HL-60 (cell line): ENCODE measurements around the gene DNAJB1.

ENCODE experiments used
- DNase-seq, 2 experiments: peaks; one replicate each; pipeline ENCODE4 v3.0.0-alpha.2; 2010 to 2020; ENCODE audit warnings: low read depth in 1 of 2, low spot score in 1 of 2
- H3K27ac ChIP-seq: fragments of 250-450 bp; sonication (Bioruptor Pico); replicated peaks from 2 replicates; pipeline ENCODE4 v1.5.1; 2020; ENCODE audit warnings: mild to moderate bottlenecking, moderate library complexity
- H3K27me3 ChIP-seq: fragments of 250-450 bp; sonication (Bioruptor Pico); 2 replicates; pipeline ENCODE4 v1.5.1; 2021; ENCODE audit warnings: mild to moderate bottlenecking, moderate library complexity; ENCODE audit not compliant: insufficient read depth, poor library complexity, severe bottlenecking
- H3K4me3 ChIP-seq: replicated peaks from 2 replicates; pipeline ENCODE4 v1.5.1; 2011; ENCODE audit warnings: mild to moderate bottlenecking, control low read depth, low read length; ENCODE audit not compliant: insufficient read depth
- GABPA ChIP-seq: IDR thresholded peaks from 2 replicates; pipeline ENCODE4 v1.6.1; 2012; ENCODE audit warnings: low read depth
- POLR2AphosphoS5 ChIP-seq: IDR thresholded peaks from 2 replicates; pipeline ENCODE4 v1.6.1; 2012; ENCODE audit warnings: low read depth
- SPI1 ChIP-seq: IDR thresholded peaks from 2 replicates; pipeline ENCODE4 v1.6.1; 2012; ENCODE audit warnings: low read depth, mild to moderate bottlenecking, borderline replicate concordance
- TF ChIP-seq, protein P1 (sequence below): IDR thresholded peaks from 2 replicates; pipeline ENCODE4 v1.6.1; 2012; ENCODE audit warnings: low read depth; ENCODE audit not compliant: insufficient replicate concordance
- TF ChIP-seq, protein P2 (sequence below): IDR thresholded peaks from one replicate; pipeline ENCODE4 v1.5.1; 2011; ENCODE audit warnings: low read length, control low read depth, inconsistent platforms; ENCODE audit not compliant: insufficient read depth

Gene DNAJB1

DNA sequence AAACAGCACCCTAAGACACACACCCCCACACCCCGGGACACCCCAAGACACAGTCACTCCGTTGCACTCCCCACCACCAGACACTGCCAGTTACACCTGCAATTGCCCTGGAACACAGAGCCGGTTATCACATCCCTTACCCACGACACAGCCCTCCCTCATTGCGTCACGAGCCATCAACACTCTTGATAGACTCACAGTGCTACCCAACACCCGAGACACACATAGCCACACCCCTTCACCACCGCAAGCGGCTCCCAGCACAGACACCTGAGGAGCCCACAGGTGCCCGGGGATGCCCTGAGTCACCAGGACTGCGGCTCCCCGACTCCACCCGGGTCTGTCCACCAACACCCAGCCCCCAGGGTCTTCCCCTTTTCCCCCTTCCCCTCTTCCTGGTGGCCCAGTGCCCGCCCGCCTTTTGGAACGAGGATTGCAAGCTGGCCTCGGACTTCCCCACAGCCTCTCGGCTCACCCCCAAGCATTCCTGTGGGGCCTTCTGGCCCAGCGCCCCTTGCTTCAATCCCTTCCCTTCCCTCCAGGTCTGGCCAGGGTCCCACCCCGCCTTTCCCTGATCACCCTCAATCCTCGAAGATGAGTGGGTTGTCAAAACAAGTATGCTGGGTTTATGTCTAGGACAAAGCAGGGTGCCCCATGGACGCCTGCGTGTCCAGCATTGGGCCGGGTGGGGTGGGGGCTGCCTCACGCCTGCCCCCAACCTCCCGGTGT is 41.4 kb downstream of the DNAJB1 start:
- no peak overlapping the region for H3K27ac ChIP-seq
- peak overlapping the region; percentile 21 for H3K4me3 ChIP-seq
- DNase-seq = peak; percentile 61 to 82

DNA sequence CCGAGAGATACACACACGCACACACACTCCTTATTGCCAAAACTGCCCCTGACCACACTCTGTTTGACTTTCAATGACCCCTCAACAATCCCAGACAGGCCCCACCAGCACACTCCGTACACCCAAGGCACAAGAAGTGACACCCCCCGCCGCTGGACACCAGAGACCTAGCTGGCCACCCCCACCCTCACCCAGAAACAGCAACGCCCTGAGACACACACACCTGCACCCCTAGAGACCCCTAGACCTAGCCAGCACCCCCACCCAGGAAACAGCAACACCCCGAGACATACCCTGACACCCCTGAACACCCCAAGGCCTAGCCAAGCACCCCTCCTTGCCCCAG is 41.9 kb downstream of the DNAJB1 start:
- TF ChIP-seq GABPA (no peak), POLR2AphosphoS5 (no peak), SPI1 (no peak)
- TF ChIP-seq, protein P1, sequence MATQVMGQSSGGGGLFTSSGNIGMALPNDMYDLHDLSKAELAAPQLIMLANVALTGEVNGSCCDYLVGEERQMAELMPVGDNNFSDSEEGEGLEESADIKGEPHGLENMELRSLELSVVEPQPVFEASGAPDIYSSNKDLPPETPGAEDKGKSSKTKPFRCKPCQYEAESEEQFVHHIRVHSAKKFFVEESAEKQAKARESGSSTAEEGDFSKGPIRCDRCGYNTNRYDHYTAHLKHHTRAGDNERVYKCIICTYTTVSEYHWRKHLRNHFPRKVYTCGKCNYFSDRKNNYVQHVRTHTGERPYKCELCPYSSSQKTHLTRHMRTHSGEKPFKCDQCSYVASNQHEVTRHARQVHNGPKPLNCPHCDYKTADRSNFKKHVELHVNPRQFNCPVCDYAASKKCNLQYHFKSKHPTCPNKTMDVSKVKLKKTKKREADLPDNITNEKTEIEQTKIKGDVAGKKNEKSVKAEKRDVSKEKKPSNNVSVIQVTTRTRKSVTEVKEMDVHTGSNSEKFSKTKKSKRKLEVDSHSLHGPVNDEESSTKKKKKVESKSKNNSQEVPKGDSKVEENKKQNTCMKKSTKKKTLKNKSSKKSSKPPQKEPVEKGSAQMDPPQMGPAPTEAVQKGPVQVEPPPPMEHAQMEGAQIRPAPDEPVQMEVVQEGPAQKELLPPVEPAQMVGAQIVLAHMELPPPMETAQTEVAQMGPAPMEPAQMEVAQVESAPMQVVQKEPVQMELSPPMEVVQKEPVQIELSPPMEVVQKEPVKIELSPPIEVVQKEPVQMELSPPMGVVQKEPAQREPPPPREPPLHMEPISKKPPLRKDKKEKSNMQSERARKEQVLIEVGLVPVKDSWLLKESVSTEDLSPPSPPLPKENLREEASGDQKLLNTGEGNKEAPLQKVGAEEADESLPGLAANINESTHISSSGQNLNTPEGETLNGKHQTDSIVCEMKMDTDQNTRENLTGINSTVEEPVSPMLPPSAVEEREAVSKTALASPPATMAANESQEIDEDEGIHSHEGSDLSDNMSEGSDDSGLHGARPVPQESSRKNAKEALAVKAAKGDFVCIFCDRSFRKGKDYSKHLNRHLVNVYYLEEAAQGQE = no peak
- TF ChIP-seq, protein P2, sequence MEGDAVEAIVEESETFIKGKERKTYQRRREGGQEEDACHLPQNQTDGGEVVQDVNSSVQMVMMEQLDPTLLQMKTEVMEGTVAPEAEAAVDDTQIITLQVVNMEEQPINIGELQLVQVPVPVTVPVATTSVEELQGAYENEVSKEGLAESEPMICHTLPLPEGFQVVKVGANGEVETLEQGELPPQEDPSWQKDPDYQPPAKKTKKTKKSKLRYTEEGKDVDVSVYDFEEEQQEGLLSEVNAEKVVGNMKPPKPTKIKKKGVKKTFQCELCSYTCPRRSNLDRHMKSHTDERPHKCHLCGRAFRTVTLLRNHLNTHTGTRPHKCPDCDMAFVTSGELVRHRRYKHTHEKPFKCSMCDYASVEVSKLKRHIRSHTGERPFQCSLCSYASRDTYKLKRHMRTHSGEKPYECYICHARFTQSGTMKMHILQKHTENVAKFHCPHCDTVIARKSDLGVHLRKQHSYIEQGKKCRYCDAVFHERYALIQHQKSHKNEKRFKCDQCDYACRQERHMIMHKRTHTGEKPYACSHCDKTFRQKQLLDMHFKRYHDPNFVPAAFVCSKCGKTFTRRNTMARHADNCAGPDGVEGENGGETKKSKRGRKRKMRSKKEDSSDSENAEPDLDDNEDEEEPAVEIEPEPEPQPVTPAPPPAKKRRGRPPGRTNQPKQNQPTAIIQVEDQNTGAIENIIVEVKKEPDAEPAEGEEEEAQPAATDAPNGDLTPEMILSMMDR = no peak
- Histone ChIP-seq H3K27me3 (peaks cover 19% of the 10 kb centered on the region), H3K27ac (no peak overlapping the region), H3K4me3 (no peak overlapping the region)
- DNase-seq = no peak

More for the DNA sequence above, 41.4 kb downstream of the DNAJB1 start:
- H3K27me3 ChIP-seq = peaks cover 19% of the 10 kb centered on the region
- peak; percentile 1; the same call in 1 of the 2 replicates for TF ChIP-seq SPI1
- no peak for TF ChIP-seq GABPA

DNA sequence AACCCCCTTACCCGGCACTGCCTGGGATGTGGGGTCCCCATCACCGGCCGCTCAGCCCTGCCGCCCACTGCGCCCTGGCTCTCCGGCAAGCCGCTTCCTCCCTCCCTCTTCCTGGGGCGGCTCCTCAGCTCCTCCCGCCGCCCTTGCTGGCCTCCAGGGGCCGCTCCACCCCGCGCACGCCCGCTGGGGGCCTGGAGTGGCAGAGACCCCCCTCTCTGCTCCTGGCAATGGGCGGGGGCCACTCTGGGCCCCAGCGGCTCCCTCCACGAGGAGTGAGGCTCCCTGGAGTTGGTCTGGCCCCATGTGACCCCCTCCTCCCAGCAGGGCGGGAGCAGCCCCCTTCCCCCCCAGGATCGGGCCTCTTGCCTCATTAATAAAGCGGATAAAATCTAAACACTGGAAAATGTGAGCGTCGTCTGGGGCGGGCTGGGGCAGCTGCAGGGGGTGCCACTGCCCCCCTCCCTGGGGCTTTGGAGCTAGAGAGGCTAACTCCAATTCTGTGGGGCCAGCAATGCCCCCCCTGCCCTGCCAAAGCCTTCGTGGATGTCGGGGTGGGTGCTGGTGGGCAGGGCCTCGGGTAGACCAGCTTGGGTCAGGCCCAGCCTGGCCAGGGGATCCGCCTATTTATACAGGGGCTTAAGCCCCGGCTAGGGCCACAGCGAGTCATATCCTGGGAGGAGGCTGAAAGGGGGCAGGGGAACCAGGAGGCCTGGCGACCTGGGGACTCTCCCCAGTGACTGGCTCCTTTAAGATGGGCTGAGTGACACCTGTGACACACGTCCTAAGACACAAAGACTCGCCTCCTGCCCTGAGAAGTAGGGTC is 42.7 kb downstream of the DNAJB1 start, which contains the start of gene PTGER1:
TSS of gene PTGER1 (minus strand) at position 104 of the 823 bp plus-strand sequence. CDS start 1,034 bp downstream, outside the sequence.
- no peak within 1 kb of the TSS for H3K27ac ChIP-seq
- TF ChIP-seq, protein P2 = no peak
- TF ChIP-seq, protein P1 = no peak
- TF ChIP-seq GABPA = no peak
- TF ChIP-seq POLR2AphosphoS5 = no peak
- no peak for TF ChIP-seq SPI1
- DNase-seq = no peak
- peaks cover 19% of the 10 kb centered on the region for H3K27me3 ChIP-seq
- no peak within 1 kb of the TSS for H3K4me3 ChIP-seq

DNA sequence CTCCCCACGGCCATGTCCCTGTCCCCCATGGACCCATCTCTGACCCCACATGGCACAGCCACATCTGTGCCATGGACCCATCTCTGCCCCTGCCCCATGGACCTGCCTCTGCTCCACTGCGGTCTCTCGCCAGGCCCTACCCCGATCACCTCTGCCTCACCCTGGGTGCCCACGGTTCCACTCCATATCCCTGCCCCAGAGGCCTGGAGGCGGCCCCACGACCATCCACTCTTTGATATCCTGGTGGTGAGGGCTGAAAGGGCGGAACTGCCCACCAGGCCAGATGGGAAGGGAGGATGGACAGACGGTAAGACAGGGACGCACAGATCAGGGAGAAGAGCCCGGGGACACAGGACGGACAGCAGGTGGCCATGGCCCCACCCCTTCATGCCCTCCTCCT is 43.4 kb downstream of the DNAJB1 start:
- no peak overlapping the region for H3K27ac ChIP-seq
- DNase-seq = no peak
- no peak overlapping the region for H3K4me3 ChIP-seq
- TF ChIP-seq, protein P1 = no peak
- no peak for TF ChIP-seq SPI1
- no peak for TF ChIP-seq POLR2AphosphoS5
- TF ChIP-seq, protein P2 = no peak
- no peak for TF ChIP-seq GABPA
- H3K27me3 ChIP-seq = peaks cover 19% of the 10 kb centered on the region
